GM12891 (cell line): Measurements from ENCODE around the gene CD96.
A peak's percentile ranks its signal among the peaks of the same experiment; 100 is the strongest.

ENCODE experiments used
- DNase-seq: peaks from one replicate; pipeline ENCODE4 v3.0.0; 2011; ENCODE audit warnings: low spot score; ENCODE audit not compliant: insufficient read length
- FAIRE-seq: peaks from 2 replicates; lab custom pipeline; 2011; peaks lifted over from hg19 to GRCh38; lab: Jason Lieb, UNC
- PAX5 ChIP-seq: IDR thresholded peaks from 2 replicates; pipeline ENCODE4 v1.6.1; 2011; ENCODE audit warnings: low read length, moderate library complexity, mild to moderate bottlenecking; ENCODE audit not compliant: insufficient read depth, severe bottlenecking
- POLR2A ChIP-seq: IDR thresholded peaks from 2 replicates; pipeline ENCODE4 v1.6.1; 2011; ENCODE audit warnings: low read depth, low read length, control low read depth
- POLR2AphosphoS5 ChIP-seq: IDR thresholded peaks from 2 replicates; pipeline ENCODE4 v1.6.1; 2011; ENCODE audit warnings: low read depth, low read length, control low read depth
- POU2F2 ChIP-seq: IDR thresholded peaks from 2 replicates; pipeline ENCODE4 v1.6.1; 2011; ENCODE audit warnings: low read depth, mild to moderate bottlenecking, control low read depth, low read length, moderate library complexity
- SPI1 ChIP-seq: IDR thresholded peaks from 2 replicates; pipeline ENCODE4 v1.6.1; 2011; ENCODE audit warnings: low read depth, low read length, control low read depth
- TAF1 ChIP-seq: IDR thresholded peaks from 2 replicates; pipeline ENCODE4 v1.6.1; 2011; ENCODE audit warnings: low read depth, low read length, control low read depth

The CD96 gene

DNA sequence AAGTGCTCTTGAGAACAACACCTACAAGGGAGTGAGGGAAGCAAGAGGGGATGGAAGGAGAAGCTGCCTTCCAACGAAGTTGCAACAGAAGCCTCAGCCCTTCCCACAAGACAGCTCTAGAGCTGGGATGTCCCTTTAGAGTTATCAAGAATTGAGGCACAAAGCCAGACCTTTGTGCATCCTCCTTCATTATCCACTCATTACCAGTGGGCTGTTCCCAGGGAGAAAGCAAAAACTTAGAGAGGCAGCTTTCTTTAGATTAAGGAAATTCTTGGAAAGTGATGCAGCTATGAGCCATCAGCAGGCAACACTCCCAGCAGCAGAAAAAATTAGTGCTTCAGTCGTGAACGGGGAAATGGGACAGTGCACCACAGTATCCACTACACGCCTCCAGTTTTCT, 10.6 kb upstream of the CD96 start:
- DNase-seq (no peak), FAIRE-seq (no peak)
- TF ChIP-seq TAF1 (no peak), SPI1 (no peak), POU2F2 (no peak), PAX5 (no peak), POLR2AphosphoS5 (no peak)

DNA sequence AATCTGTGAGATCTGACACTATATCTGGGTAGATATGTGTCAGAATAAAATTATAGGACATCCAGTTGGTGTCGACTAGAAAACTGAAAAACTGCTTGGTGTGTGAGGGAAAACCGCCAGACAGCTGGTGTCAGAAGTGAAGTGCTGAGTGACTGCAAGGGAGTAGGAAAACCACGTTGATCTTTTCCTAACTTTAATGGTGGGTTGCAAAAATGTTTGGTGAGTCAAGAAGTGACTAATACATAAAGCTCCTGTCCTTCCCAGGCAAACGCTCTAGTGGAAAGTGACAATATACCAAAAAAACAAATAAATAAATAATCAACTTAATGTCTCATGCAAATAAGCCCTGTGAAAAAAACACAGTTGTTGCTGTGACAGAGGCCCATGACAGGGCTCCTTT, 7.3 kb upstream of the CD96 start:
- FAIRE-seq (no peak), DNase-seq (no peak)
- no peak for TF ChIP-seq PAX5
- no peak for TF ChIP-seq TAF1
- no peak for TF ChIP-seq POU2F2
- TF ChIP-seq SPI1 = no peak
- TF ChIP-seq POLR2AphosphoS5 = no peak
- TF ChIP-seq POLR2A = no peak

DNA sequence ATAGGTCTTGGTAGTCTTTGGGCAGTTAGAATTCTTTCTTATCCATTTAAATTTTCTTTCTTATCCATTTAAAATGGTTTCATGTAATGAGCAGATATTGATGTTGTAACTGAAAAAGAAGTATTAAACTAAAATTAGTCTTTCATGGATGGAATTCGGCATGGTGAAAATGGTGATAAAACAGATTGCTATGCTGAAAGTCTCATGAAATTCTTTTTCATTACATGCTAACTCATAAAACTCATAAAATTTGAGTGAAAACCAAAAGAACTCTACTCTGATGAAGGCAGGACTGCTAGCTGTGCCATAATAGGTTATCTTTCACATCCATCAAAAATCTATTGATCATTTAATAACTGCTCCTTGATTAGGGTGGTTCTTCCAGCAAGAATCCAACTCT, 3.9 kb upstream of the CD96 start:
- no peak for DNase-seq
- FAIRE-seq = no peak
- TF ChIP-seq POLR2A = no peak
- TF ChIP-seq PAX5 = no peak
- TF ChIP-seq TAF1 = no peak

DNA sequence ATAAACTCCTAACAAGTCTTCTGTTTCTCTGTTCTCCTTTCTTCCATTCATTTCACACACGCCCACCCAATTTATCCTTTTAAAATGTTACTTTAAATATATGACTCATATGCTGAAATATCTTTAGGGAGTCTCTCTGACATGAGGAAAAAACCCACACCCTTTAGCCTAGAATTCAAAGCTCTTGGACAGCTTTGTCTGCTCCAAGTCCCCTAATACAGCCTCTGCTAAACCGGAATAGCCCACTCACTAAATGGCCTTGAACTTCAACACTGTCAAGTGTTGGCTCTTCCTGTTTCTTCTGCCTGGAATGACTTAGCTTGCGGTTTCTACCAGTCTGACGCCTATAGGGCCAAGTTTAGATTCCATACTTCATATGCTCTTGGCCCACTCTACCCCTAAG, 3.3 kb upstream of the CD96 start:
- 0 out of 2 replicates have a peak, but pooled peaks have one; percentile 0 for TF ChIP-seq SPI1
- no peak for TF ChIP-seq POLR2A
- no peak for DNase-seq
- FAIRE-seq = peak; percentile 23

DNA sequence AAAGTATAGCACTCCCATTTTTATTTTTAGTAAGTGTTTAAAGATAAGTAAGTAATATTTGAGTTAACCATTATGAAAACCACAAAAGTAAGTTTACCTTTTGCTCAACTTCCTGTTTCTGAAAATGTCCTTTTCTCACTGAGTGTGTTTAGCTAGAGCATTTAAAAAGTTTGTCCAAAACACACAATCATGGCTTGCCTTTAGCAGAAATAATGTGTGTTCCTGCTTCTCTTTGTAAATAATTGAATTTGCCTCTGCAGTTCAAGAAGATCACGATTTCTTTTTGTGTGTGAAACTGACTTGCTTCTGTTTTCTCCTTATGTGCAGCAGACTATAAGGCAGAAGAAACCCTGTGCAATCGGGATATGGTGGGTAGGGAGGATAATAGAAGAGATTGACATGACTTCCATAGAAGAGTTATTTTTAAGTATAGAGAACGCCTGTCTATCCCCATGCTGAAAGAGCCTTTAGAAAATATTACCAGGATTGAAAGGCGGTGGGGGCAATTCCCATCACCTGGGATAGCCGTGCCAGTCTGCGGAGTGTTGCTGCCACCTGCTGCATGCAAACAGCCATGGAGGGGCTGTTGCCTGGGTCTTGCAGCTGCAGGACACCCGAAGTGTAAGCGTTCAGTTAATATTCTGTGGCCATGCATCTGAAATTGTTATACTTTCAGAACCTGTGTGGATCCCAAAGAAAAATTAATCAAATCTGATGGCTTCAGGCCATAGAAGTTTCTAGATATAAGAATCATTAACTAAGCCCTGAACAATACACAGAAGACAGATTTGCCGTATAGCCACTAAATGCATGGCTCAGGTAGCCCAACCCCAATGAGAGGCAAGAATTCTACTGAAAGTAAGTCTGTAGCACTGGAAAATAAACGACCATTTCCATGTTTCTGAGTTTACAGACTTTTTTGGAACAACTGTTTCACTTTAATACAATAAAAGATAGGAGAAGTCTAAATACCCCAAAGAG, 2.4 kb upstream of the CD96 start:
- DNase-seq (no peak), FAIRE-seq (peak; percentile 78)
- TF ChIP-seq SPI1 (no peak), POLR2AphosphoS5 (no peak), PAX5 (no peak), POU2F2 (no peak), POLR2A (no peak), TAF1 (no peak)

DNA sequence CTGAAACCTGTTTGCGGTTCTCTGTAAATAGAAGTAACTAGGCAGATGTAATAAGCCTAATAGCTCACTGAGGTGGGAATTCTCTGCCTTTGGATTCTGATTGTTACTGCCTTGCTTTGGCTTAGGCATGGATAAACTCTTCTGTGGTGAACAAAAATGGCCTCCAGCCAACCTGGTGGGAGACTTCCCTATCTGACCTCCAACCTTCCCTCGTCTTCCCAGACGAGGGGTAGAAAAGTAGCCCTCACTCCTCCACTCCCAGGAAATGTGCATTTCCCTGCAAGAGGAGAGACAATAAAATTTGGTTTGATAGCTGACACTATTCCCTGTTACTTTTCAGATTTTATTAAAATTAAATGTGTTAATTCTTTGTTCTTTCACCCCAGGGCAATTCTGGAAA, 606 bp upstream of the CD96 start:
- FAIRE-seq (no peak), DNase-seq (no peak)
- TF ChIP-seq SPI1 (no peak), PAX5 (no peak), TAF1 (no peak), POLR2A (no peak), POU2F2 (no peak), POLR2AphosphoS5 (no peak)

DNA sequence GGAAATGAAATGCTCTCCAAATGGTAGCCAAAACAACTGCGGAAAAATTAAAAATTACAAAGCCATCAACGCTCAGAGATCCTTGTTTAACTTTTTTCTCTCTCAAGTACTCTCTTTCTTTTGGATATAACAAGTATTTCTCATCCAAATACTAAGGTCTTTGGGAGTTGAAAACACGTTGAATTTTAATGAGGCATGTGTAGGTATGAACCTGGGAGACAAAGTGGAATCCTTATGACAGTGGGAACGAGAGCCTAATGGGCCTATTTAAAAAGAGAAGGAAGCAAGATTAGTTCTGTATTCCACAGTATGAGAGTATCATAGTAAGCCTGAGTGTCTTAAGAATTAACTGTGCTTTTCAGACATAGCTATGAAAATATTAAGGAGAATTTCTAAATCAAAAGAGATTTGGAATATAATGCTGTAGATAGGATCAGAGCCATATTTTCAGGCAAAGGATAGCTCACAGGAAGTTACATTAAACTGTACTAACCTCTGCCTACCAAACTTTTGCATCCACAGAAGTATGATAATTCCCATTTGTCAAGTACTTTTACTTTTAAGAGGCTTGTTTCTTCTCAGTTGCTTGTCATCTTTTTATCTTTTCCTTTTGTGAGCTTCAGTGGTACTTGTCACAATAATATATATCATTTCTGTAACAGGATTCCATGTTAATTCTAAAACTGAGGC, 759 bp downstream of the CD96 start:
- no peak for TF ChIP-seq TAF1
- no peak for TF ChIP-seq SPI1
- no peak for TF ChIP-seq POLR2AphosphoS5
- TF ChIP-seq POLR2A = no peak
- TF ChIP-seq PAX5 = no peak
- no peak for TF ChIP-seq POU2F2
- no peak for DNase-seq
- no peak for FAIRE-seq

DNA sequence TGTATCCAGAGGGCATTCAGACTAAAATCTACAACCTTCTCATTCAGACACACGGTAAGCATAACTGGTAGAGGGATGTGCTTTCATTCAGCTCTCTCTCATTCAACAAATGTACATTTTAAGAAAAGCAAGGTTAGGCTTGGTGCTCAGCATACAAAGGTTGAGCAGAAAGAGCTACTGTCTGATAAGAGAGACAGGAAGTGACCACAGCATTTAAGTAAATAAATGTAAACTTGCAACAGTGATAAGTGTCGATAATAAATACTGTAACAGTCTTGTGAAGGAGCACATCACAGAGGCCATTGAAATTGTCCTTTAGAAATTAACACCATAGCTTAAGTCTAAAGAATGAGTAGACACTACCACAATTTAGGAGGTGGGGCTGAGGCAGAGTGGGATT, 3.4 kb downstream of the CD96 start:
- TF ChIP-seq PAX5 (no peak), POLR2AphosphoS5 (no peak), POLR2A (no peak), SPI1 (no peak), TAF1 (no peak), POU2F2 (no peak)
- no peak for FAIRE-seq
- no peak for DNase-seq

DNA sequence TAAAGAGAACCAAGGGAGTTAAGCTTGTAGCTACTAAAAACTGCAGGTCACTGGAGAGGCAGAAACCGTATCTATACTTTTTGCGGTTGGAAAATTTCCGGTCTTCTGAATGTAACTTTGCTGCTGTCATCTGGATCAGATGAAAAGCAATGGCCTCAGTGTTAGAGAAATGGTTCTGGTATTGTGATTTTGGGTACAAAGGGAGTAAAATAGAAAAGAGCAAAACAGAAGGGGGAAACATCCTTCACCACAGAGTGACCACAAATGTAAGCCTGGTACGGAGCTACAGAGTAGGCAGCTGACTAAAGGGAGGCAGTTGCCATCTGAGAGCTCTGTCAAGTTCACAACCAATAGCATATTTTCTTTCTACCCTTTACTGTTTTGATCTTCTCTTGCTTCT, 5.6 kb downstream of the CD96 start:
- no peak for TF ChIP-seq TAF1
- TF ChIP-seq POU2F2 = no peak
- no peak for TF ChIP-seq POLR2A
- no peak for TF ChIP-seq POLR2AphosphoS5
- TF ChIP-seq SPI1 = no peak
- TF ChIP-seq PAX5 = no peak
- DNase-seq (no peak), FAIRE-seq (peak; percentile 90)

DNA sequence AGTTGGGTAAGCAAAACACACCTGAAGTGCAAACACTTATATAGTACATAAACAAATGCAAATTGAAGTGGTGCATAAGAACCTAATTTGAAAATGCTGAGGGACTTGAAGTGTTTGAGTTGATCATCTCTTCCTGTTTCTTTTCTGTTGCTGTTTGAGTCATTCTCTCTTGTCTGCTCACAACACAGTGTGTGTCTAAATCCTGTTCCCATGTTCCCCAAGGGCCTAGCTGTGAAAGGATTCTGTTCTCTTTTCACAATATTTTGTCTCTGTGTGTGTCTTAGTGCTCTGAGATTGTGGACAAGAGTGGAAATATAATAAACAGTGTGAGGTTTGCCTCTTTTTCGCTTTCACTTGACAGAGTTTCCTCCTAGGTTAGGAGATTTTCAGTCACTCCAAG, 6.1 kb downstream of the CD96 start:
- FAIRE-seq = no peak
- no peak for DNase-seq
- peak; percentile 64 for TF ChIP-seq SPI1
- TF ChIP-seq POLR2A = no peak
